ENCODE results near the gene USP54.

Gene USP54

GRCh38 chr10:73517166-73517888 is 73.8 kb downstream of the USP54 start:
- DNase-seq, result no peak

- DNase-seq, result no peak
Observed at GRCh38 chr10:73512207-73512743, 78.9 kb downstream of the USP54 start.

- no peak for DNase-seq
Observed at GRCh38 chr10:73509695-73510094, 81.4 kb downstream of the USP54 start.

GRCh38 chr10:73506491-73506890 is 84.7 kb downstream of the USP54 start:
- DNase-seq, result no peak

GRCh38 chr10:73506074-73506473 is 85.1 kb downstream of the USP54 start:
- DNase-seq, result no peak

- DNase-seq, result no peak
Observed at GRCh38 chr10:73503037-73503436, 88.1 kb downstream of the USP54 start.

- DNase-seq, result peak; percentile 34
Observed at GRCh38 chr10:73501651-73502050, 89.5 kb downstream of the USP54 start.

GRCh38 chr10:73497623-73498022 is 93.5 kb downstream of the USP54 start:
- no peak for DNase-seq

GRCh38 chr10:73495884-73496674 is 95.1 kb downstream of the USP54 start, which contains the start of gene PPP3CB:
Gene PPP3CB (minus strand): TSS chr10:73496024. CDS start chr10:73495889, 135 bp downstream.
- peak; percentile 96 for DNase-seq

- peak; percentile 95 for DNase-seq
Observed at GRCh38 chr10:73495226-73495883, 95.8 kb downstream of the USP54 start.

- peak; percentile 7 for DNase-seq
Observed at GRCh38 chr10:73494877-73495225, 96.3 kb downstream of the USP54 start.

GRCh38 chr10:73494213-73494612 is 96.9 kb downstream of the USP54 start:
- DNase-seq, result no peak

- no peak for DNase-seq
Observed at GRCh38 chr10:73493781-73494180, 97.4 kb downstream of the USP54 start.

- DNase-seq, result no peak
Observed at GRCh38 chr10:73486601-73487000, 104.5 kb downstream of the USP54 start.

- no peak for DNase-seq
Observed at GRCh38 chr10:73485320-73485719, 105.8 kb downstream of the USP54 start.

GRCh38 chr10:73480158-73480557 is 111.0 kb downstream of the USP54 start:
- DNase-seq, result no peak

GRCh38 chr10:73478636-73479035 is 112.5 kb downstream of the USP54 start:
- DNase-seq, result peak; percentile 7

GRCh38 chr10:73471226-73471625 is 119.9 kb downstream of the USP54 start:
- no peak for DNase-seq

GRCh38 chr10:73469579-73469978 is 121.6 kb downstream of the USP54 start:
- DNase-seq, result peak; percentile 62

- no peak for DNase-seq
Observed at GRCh38 chr10:73467206-73467605, 123.9 kb downstream of the USP54 start.

GRCh38 chr10:73465978-73466726 is 125.0 kb downstream of the USP54 start:
- no peak for DNase-seq

- no peak for DNase-seq
Observed at GRCh38 chr10:73460897-73461296, 130.2 kb downstream of the USP54 start.

All from inflammatory macrophage treated with lipopolysaccharide for 4 hours (primary cell).